ENCODE measurements around the gene SBF1.
"Not testable (repeated sequence)": the region's sequence is repeated elsewhere in the genome, so short reads cannot be mapped to it uniquely, and the experiment has no call there.

The SBF1 gene

GRCh38 chr22:50474710-50475651, at the start of gene SBF1:
TSS of gene SBF1 (minus strand) at chr22:50475035. CDS start at chr22:50474840, 195 bp downstream.
- DNase-seq: peak; percentile 54 to 72

DNA sequence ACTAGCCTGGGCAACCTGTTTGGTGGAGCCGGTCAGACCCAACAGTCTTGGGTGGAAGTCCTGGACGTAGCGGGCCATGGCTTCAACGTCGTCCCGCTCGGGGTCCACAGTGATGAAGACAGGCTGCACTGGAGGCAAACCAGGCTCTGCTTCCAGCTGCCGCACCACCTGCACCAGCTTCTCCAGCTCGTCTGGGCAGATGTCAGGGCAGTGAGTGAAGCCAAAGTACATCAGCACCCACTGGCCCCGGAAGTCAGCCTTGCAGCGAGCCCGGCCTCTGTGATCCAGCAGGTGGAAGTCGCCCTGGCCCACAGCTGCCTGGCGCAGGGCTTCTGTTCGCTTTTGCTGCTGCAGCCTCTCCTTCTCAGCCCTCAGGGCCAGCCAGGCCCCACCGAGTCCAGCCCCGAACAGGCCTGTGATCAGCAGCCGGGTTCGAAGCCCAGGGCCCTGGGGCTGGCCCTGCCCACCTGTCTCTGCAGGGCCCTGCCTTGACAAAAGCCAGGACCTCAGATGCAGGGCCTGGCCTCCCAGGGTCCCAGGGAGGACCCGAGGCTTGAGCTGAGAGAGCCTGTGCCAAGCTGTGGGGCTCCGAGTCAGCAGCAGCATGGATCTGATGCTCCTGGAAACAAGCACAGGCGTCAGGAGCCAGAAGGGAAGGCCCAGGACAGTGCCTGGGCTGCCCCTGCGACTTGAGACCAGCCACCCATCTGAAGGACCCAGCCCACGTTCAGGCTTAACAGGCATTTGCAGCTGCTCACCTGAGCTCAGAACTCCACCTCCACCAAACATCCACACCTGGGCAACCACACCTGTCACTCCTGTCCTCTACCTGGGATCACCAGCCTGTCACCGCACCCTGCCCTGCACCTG, 49.2 kb upstream of the SBF1 start:
- DNase-seq: no peak

DNA sequence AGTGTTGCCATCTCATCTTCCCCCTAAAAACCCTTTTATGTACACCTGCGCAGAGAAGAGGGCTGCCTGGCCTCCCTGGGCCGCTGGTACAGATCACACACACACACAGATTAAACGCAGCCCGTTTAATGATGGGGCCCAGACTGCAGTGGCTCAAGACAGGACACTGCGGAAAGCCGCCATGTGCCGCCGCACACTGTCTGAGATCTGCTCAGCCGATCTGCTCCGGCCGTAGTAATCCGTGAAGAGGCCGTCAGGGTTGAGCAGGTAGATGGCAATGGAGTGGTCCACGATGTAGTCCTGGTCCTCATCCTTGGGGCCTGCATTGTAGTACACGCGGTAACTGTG, 48.6 kb upstream of the SBF1 start:
- no peak for DNase-seq

- DNase-seq: no peak
Measured at GRCh38 chr22:50522806-50523438, 48.1 kb upstream of the SBF1 start.

- no peak for DNase-seq
Measured at GRCh38 chr22:50522208-50522805, 47.5 kb upstream of the SBF1 start.

DNA sequence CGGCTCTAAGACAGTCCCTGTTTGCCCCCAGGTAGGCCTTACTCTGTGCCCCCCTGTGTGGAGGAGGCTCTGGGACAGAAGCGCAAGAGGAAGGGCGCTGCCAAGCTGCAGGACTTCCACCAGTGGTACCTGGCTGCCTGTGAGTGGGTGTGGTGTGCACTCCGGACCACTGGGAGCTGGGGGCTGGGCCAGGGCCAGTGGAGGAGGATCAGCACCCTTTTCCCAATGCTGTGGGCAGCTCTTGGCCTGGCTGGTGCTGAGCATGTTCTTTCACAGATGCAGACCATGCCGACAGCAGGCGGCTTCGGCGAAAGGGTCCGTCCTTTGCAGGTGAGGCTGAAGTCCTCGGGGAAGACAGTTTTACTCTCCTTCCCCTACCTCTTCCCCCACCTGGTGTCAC, 46.9 kb upstream of the SBF1 start:
- DNase-seq: no peak

DNA sequence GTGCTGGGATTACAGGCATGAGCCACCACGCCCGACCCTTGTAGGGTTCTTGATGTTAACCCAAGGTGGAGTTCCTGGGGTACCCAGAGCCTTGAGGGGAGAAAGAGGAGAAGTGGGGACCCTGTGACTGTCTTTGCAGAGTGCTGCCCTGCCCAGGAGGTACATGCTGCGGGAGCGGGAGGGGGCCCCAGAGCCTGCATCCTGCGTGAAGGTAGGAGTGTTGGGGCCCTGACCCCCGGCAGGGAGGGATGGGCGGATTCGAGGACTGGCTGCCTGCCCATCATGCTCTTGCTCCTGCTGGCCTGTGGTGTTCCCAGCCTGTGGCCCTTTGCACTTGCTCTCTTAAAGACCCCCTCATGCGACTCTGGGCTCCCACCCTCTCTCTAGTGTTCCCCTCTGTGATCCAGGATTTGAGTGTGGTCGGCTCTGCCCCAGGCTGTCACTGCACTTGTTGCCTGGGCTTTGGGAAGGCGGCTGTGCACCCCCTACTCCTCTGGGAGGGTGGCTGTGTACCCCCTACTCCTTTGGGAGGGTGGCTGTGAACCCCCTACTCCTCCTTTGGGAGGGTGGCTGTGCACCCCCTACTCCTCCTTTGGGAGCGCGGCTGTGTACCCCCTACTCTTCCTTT, 46.1 kb upstream of the SBF1 start:
- DNase-seq: no peak

GRCh38 chr22:50520184-50520583, 45.3 kb upstream of the SBF1 start:
- DNase-seq: not testable (repeated sequence)

GRCh38 chr22:50519151-50519550, 44.3 kb upstream of the SBF1 start:
- DNase-seq: no peak

- no peak for DNase-seq
Measured at GRCh38 chr22:50518606-50519005, 43.8 kb upstream of the SBF1 start.

GRCh38 chr22:50517495-50518260, 42.8 kb upstream of the SBF1 start:
- DNase-seq: no peak

DNA sequence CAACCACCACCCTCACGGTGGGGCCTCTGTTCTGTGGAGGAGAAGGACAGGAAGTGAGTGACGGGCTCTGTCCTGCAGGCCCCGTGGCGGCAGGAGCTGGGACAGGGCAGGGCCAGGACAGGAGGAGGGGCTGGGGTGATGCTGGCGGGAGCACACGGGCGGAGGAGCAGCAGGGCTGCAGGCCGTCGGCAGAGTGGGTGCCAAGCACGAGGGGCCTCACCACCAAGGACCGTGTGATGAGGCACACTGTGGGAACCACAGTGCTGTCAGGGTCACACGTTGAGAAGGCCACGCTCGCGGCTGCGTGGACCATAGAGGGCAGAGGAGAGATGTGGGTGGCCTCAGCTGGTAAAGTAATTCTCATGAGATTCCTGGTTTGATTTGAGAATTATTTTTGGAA, 42.1 kb upstream of the SBF1 start:
- DNase-seq: no peak

- DNase-seq: no peak
Measured at GRCh38 chr22:50516068-50516467, 41.2 kb upstream of the SBF1 start.

DNA sequence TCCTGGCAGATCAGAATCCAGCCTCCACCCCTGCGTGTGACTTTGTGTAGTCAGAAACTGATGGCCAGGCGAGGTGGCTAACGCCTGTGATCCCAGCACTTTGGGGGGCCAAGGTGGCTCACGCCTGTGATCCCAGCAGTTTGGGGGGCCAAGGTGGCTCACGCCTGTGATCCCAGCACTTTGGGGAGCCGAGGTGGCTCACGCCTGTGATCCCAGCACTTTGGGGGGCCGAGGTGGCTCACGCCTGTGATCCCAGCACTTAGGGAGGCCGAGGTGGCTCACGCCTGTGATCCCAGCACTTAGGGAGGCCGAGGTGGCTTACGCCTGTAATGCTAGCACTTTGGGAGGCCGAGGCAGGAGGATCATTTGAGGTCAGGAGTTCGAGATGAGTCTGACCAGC, 38.3 kb upstream of the SBF1 start:
- DNase-seq: no peak

DNA sequence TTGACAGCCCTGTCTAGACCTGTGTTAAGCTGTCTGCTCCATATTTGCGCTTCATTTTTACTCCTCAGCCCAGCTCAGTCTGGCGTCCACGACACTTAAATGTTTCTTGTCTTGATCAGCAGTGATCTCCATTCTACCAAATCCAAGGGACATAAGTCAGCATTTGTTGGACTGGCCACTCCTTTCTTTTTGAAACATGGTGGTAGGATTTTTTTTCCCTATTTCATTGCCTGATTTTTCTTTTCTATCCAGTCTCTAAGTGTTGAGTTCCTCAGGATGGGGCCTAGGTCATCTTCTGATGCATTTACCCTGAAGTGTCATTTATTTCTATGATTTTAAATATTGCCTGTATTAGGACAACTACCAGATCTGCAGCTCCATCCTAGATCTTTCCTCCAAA, 34.1 kb upstream of the SBF1 start:
- no peak for DNase-seq

DNA sequence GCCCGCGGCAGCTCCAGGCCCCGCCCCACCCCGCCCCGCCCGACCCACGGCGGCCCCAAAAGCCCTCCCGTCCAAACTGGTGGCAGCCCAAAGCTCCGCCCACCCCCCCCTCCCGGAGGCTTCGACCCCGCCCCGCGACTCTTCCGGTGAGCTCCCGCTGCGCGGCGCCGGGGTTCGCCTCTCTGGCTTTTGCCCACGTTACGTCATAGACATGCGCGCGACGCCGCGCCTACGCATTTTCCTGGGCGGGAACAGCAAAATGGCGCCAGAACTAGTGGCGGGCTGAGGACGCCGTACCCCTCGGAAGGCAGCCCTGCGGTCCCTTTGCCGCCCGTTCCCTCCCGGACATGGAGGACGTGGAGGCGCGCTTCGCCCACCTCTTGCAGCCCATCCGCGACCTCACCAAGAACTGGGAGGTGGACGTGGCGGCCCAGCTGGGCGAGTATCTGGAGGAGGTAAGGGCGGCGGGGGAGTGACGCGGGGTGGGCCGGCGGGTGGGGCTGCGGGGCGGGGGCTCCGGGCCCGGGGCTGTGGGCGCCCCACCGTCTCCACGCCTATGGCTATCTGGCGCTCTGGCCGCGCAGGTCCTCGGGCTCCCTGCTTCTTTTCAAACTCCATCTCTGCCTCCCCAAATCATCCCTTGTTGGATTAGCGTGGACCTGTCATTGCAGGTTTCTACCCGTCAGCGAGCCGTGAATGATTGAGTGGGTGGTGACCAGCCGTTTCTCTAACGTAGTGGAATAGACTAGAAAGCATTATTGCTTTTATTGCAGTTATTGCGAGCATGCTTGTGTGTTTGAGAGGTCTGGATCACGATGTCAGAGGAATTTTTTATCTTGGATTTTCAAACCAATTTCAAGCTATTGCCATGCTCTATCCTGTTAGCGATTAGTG, 33.4 kb upstream of the SBF1 start, which contains the start of gene NCAPH2:
TSS of gene NCAPH2 (plus strand) at position 234 of the 894 bp plus-strand sequence. CDS start at position 348, 114 bp downstream.
- peak; percentile 90 to 94 for DNase-seq

GRCh38 chr22:50507421-50507990, 32.7 kb upstream of the SBF1 start, which contains the start of gene LMF2:
TSS of gene LMF2 (minus strand) at chr22:50507702. CDS start at chr22:50507675, 27 bp downstream.
- DNase-seq: peak; percentile 76 to 84

DNA sequence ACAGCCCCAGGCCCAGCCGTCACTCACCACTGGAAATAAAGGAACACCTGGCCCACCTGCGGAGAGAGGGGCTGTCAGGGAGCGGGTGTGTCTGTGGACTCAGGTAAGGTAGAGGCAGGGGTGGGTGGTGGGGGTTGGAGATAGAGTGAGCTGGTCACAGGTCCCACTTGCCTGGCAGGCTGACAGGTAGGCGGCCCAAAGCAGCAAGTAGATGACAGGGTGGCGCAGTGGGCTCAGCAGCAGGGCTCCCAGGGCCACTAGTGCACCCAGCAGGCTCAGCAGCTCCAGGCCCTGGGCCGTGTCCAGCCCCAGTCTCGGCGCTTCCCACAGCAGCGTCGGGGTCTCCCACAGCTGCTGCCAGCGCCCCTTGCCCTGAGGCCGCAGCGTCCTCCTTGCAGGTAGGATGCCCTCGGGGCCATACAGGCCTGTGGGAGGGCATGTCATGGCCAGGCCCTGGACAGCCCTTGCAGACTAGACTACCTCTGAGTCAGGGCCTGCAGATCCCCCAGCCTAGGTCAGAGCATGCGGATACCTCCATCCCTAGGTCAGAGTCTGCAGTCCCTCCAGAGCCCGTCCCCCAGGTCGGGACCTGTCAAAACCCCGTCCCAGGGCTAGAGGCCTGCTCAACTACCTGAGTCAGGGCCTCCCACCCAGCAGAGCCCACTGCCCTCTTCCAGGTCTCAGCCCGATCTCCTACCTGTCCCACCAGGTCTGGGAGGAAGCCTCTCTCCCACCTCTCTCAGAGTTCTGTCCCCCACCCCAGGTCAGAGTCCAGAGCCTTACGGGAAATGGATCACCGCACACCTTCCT, 32.0 kb upstream of the SBF1 start:
- no peak for DNase-seq

Measured in Kasumi-1 (cell line).